Breast epithelium (tissue), 3 donors: ENCODE results near the gene TTC39A.

Source experiments
- CTCF ChIP-seq, 3 donors: fragments of 450-650 bp; IDR thresholded peaks; one replicate each; pipeline ENCODE4 v1.5.1; 2016 to 2017; ENCODE audit warnings: antibody characterized with exemption in 3 of 3, mild to moderate bottlenecking in 3 of 3, moderate library complexity in 3 of 3
- POLR2A ChIP-seq: fragments of 450-650 bp; IDR thresholded peaks from one replicate; pipeline ENCODE4 v1.6.1; 2016; ENCODE audit warnings: antibody characterized with exemption, mild to moderate bottlenecking, moderate library complexity
- POLR2AphosphoS5 ChIP-seq, 3 donors: sonication (generic); formaldehyde crosslinking; IDR thresholded peaks; one replicate each; pipeline ENCODE4 v1.6.1; 2017; ENCODE audit warnings: antibody characterized with exemption in 3 of 3

GRCh38 chr1:51328926-51329325 lies 1.4 kb downstream of the TTC39A start:
- TF ChIP-seq CTCF (IDR thresholded peaks at IDR 0.05) (no peak), POLR2A (no peak), POLR2AphosphoS5 (IDR thresholded peaks at IDR 0.05) (no peak)
